ENCODE results near the gene HOXD1. TPM values are rescaled to one million over a fixed set of nuclear protein-coding genes. Genes with fewer than 3 reads are reported as not detected.

The HOXD1 gene
- total RNA-seq, 1 experiment from 2014 or later = not detected

DNA sequence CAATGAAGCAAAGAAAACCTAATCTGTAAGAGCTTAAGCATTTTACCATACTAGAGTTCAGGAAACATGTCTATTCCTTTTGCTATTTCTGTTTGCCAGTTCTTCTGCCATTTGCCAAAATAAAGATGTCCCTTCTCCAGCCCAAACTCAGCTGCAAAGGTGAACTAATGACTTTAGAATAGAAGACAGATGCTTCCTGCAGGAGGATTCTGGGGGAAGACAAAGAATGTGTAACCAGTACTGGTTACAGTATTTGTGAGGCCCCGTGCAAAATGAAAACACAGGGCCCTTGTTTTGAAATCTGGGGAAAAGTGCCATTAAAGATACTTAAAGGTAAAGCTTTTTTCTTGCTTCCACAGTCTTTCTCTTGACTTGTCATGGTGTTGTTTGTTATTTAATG is 46.5 kb downstream of the HOXD1 start:
- no peaks in the 10 kb centered on the region for H3K23me2 ChIP-seq (ENCODE audit: insufficient read length, low read depth, low read length, poor library complexity, severe bottlenecking)
- no peaks in the 10 kb centered on the region for H3K4me1 ChIP-seq (ENCODE audit: insufficient read depth, low read length)
- no peak overlapping the region for H3K27ac ChIP-seq (ENCODE audit: insufficient read length, low read depth, low read length)
- H2BK20ac ChIP-seq (ENCODE audit: low read depth, low read length, poor library complexity, severe bottlenecking) = no peak overlapping the region
- H3T11ph ChIP-seq (ENCODE audit: low read length) = no peak overlapping the region
- H4K91ac ChIP-seq (ENCODE audit: insufficient read length, low read depth, low read length) = no peak overlapping the region
- WGBS (ENCODE audit: extremely low coverage, insufficient read length, low lambda C conversion rate) = no CpG with 5 or more reads among the region's 1 CpG
- H3K4me3 Mint-ChIP-seq = no peak overlapping the region
- no peak for DNase-seq
- no peak overlapping the region for H3K4ac ChIP-seq (ENCODE audit: low read depth, low read length)
- no peak overlapping the region for H3K56ac ChIP-seq (ENCODE audit: insufficient read length, low read depth, low read length)
- H2BK12ac ChIP-seq (ENCODE audit: insufficient read length, low read depth, low read length) = no peak overlapping the region
- H3K27me3 ChIP-seq (ENCODE audit: insufficient read depth, low read length) = no peaks in the 10 kb centered on the region
- no peak overlapping the region for H4K8ac ChIP-seq (replicated peaks; ENCODE audit: insufficient read length, low read depth, low read length)
- no peak overlapping the region for H2BK15ac ChIP-seq (ENCODE audit: low read depth, low read length)
- TF ChIP-seq, protein P1, sequence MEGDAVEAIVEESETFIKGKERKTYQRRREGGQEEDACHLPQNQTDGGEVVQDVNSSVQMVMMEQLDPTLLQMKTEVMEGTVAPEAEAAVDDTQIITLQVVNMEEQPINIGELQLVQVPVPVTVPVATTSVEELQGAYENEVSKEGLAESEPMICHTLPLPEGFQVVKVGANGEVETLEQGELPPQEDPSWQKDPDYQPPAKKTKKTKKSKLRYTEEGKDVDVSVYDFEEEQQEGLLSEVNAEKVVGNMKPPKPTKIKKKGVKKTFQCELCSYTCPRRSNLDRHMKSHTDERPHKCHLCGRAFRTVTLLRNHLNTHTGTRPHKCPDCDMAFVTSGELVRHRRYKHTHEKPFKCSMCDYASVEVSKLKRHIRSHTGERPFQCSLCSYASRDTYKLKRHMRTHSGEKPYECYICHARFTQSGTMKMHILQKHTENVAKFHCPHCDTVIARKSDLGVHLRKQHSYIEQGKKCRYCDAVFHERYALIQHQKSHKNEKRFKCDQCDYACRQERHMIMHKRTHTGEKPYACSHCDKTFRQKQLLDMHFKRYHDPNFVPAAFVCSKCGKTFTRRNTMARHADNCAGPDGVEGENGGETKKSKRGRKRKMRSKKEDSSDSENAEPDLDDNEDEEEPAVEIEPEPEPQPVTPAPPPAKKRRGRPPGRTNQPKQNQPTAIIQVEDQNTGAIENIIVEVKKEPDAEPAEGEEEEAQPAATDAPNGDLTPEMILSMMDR (conservative IDR thresholded peaks at IDR 0.05) = no peak
- H3K79me2 ChIP-seq (ENCODE audit: insufficient read depth, low read length) = no peaks in the 10 kb centered on the region
- H2BK5ac ChIP-seq (ENCODE audit: insufficient read length, low read length) = no peak overlapping the region
- no peak overlapping the region for H3K23ac ChIP-seq (ENCODE audit: insufficient read length, low read depth, low read length)
- H3K27ac Mint-ChIP-seq = no peak overlapping the region
- no peaks in the 10 kb centered on the region for H3K9me3 Mint-ChIP-seq
- H3K36me3 Mint-ChIP-seq (ENCODE audit: insufficient read depth in 1 of 3, low read depth in 3 of 3) = no peaks in the 10 kb centered on the region
- no peak overlapping the region for H2AFZ ChIP-seq (ENCODE audit: low read length)
- no peak overlapping the region for H2AK5ac ChIP-seq (ENCODE audit: insufficient read length, low read length)
- no peak overlapping the region for H3K4me2 ChIP-seq (ENCODE audit: insufficient read depth, insufficient read length, low read length)
- no peak overlapping the region for H3K9ac ChIP-seq (ENCODE audit: extremely low read depth, insufficient read length, low read length)
- H3K79me1 ChIP-seq (ENCODE audit: insufficient read depth, low read depth, low read length, poor library complexity, severe bottlenecking) = no peaks in the 10 kb centered on the region
- no peak overlapping the region for H4K5ac ChIP-seq (ENCODE audit: insufficient read length, low read depth, low read length)
- no peaks in the 10 kb centered on the region for H3K9me3 ChIP-seq (ENCODE audit: control insufficient read depth, low read depth, low read length)
- no peak overlapping the region for H2BK120ac ChIP-seq (ENCODE audit: low read depth, low read length, poor library complexity, severe bottlenecking)
- H3K4me1 Mint-ChIP-seq = no peaks in the 10 kb centered on the region
- no peak overlapping the region for H3K18ac ChIP-seq (ENCODE audit: insufficient read length, low read depth, low read length)
- H3K14ac ChIP-seq (ENCODE audit: insufficient read depth, low read length) = no peak overlapping the region
- H4K20me1 ChIP-seq (ENCODE audit: control insufficient read depth, insufficient read depth, insufficient read length) = no peaks in the 10 kb centered on the region
- H3K27me3 Mint-ChIP-seq (ENCODE audit: low read depth) = peaks cover 14% of the 10 kb centered on the region
